GM21723 (cell line): ENCODE data around the gene GOLPH3L.
A peak's percentile ranks its signal among the peaks of the same experiment; 100 is the strongest.
"Not testable (repeated sequence)": the region's sequence is repeated elsewhere in the genome, so short reads cannot be mapped to it uniquely, and the experiment has no call there.

Source experiments
- ATAC-seq: cut with Tn5 transposase; IDR thresholded peaks from one replicate; pipeline ENCODE4 v1.9.1; 2021; ENCODE audit warnings: mild to moderate bottlenecking, moderate library complexity; ENCODE audit not compliant: unreplicated experiment

The GOLPH3L gene

DNA sequence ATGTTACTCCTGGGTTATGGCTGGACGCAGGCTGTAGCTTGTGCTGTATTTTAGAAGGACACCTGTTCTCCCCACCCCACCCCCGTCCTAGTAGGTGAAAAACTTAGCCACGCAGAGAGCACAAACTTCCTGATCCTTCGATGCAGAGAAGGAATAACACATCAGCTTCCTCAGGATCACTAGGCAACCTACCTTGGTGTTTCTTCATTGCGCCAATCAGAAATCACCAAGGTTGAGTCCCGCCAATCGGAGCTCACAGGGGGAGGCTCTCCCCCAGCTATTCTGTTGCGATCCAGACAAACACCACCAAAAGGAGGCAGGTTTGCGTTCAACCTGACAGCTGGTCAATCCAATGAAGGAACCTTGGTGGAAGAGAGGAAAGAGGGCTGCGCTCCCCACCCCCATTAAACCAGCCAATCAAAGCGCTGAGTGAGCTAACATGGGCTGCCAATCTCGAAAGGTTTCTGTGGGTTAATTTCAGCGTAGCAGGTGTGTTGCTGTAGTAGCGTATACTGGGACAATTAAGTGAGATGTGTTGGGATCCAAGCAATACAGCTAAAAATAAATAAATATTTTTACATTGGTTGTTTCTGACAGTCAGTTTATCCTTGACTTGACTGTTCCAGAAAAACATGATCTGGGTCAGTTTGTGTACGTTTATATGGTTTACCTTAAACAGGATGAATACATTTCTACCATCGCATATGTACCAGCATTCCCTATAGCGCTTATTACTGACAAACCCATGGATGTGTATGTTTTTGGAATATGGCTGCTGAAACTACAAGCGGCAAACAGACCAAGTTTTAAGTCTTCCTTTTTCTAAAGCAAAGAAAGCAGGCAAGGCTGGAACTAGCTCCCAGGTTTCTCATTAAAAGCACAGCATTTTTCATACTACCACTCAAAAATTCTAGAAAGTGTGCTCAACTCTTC lies at the start of gene GOLPH3L:
GOLPH3L (minus strand) TSS at position 160 of the 933 bp plus-strand sequence. CDS start 2,316 bp downstream, outside the sequence.
- ATAC-seq, result peak; percentile 99

DNA sequence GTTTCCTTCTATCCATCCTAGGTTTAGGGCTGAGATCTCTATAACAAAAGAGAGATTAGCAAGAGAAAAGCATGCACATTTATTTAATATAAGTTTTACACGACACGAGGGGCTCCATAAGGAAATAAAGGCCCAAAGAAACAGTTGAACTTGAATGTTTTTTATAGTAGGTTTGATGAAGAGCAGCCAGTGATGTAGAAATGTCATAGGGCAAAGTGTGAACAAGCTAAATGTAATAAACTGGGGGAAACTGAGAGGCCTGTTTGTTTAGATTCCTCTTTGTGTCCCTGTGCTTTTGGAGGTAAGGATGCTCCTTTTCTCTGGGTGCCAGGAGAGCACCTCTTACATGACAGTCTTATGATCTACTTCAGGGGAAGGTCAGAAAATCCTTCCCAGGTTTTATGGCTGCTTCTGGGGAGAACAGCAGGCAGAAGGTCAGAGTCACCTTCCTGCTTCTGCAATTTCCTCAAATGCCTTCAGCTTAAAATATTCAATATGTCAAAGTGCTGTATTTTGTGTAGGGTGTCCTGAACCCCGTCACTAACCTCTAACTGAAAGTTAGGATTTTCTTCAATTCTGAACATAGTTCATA lies 33.3 kb upstream of the GOLPH3L start:
- no peak for ATAC-seq

DNA sequence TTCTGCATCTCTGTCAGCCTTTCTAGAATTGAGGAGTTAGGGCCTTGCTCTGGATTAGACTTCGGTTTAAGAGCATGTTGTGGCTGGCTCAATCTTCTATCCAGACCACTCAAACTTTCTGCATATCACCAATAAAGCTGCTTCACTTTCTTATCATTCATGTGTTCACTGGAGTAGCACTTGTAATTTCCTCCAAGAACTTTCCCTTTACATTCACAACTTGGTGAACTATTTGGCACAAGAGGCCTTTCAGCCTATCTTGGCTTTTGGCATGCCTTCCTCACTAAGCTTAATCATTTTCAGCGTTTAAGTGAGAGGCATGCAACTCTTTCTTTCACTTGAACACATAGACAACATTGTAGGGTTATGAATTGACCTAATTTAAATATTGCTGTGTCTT lies 27.4 kb upstream of the GOLPH3L start:
- ATAC-seq, result no peak

DNA sequence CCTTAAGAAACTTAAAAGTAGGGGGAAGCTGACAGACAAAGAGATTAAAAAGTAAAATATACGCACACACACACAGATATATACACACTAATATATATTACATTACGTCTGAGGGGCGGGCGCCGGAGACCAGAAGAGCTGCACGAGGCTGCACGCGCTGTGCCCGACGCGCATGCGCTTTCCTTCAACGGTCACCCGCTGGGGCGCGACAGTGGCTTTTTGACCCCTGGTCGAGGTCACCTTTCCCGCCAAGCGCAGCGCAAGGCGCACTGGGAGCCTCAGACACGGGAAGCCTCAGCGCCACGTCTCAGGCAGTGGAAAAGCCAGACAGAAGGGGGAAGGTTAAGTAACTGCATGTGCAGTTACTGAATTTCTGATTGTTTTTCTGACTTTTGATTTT lies 23.7 kb upstream of the GOLPH3L start, which contains the start of gene HORMAD1:
HORMAD1 (minus strand) TSS at position 193 of the 400 bp plus-strand sequence. CDS start 1,390 bp downstream, outside the sequence.
- no peak for ATAC-seq

- ATAC-seq, result no peak
Measured at GRCh38 chr1:150720098-150720497, 23.1 kb upstream of the GOLPH3L start.

- no peak for ATAC-seq
Measured at GRCh38 chr1:150718225-150718891, 21.4 kb upstream of the GOLPH3L start.

DNA sequence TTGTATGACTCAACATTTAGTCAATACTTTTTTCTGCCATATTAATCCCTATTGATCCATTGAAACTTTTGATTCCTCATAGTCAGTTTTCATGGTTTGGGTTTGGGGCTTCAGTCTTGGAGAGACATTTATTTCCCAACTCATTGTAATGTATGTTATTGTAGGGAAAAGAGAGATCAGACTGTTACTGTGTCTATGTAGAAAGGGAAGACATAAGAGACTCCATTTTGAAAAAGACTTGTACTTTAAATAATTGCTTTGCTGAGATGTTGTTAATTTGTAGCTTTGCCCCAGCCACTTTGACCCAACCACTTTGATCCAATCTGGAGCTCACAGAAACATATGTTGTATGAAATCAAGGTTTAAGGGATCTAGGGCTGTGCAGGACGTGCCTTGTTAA lies 12.1 kb upstream of the GOLPH3L start:
- ATAC-seq, result not testable (repeated sequence)

DNA sequence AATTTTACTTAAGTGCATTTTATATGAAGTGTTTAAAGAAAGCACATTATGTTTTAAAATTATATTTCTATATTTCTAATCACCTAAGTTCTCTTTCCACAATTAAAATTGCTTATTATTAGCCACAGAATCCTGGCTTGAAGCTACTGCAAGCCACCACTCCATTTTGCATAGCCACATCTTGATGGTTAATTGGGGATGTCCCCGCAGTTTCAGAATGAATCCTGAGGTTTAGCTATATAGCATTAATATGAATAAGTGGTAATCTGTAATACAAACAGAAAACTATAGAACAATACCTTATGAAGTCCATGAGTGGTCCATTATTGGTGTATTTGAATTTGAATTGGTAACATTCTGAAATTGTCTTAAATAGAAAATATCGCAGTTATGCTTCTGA lies 11.6 kb upstream of the GOLPH3L start:
- peak; percentile 61 for ATAC-seq

DNA sequence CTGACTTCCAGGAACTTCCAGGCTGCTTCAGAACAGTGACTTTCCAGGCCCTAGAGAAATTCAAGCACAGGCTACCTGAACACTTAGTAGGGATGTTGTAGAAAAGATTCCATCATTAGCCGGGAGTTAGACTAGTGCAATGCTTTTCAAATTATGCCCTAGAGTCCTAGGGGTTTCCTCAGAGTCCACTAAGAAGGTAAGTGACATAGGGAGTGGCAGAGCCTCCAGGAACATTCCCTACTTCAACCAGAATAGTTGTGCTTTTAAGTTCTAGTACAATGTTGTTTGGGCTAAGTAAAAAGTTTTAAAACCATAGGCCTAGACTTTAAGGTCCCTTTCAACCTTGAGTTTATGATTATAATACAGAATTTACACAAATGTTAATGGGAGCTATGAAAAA lies 9.1 kb upstream of the GOLPH3L start:
- ATAC-seq, result no peak

- no peak for ATAC-seq
Measured at GRCh38 chr1:150703427-150703826, 6.5 kb upstream of the GOLPH3L start.

- no peak for ATAC-seq
Measured at GRCh38 chr1:150696590-150696989, 364 bp downstream of the GOLPH3L start.

- no peak for ATAC-seq
Measured at GRCh38 chr1:150696162-150696561, 792 bp downstream of the GOLPH3L start.

GRCh38 chr1:150695561-150695960 lies 1.4 kb downstream of the GOLPH3L start:
- ATAC-seq, result no peak

DNA sequence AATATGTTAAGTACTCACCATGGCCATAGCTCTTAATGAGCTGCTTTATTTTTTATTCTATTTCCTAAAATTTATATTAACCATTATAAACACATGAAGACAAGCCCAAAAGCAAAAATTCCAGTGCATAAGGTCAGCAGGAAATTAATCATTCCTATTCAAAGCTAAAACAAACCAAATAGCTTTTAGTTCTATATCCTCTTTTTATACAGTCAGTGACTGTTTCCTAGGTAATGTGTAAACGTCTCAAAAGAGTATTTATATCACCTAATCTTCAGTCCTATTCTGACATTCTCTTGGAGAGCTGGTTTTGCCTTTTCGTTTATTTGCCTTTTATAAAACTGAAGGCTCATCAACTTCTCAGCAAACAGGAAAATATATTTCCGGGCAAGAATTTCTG lies 4.2 kb downstream of the GOLPH3L start:
- ATAC-seq, result no peak

DNA sequence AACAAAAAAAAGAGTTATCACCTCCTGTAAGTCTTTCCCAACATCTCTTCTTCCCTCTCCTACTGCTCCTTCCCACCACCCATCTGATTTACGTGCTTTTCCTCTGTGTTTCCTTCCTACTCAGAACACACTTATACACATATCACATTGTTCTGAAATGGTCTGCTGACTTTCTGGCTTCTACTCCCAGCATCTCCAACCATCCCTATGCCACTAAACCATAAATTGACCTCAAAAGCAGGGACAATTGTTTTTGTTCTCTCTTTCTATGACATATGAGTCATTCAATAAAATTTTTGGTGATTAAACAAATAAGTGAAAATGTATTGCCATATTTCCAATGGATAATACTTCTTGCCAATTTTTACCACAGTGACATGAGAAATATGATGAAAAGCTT lies 8.2 kb downstream of the GOLPH3L start:
- ATAC-seq, result no peak

DNA sequence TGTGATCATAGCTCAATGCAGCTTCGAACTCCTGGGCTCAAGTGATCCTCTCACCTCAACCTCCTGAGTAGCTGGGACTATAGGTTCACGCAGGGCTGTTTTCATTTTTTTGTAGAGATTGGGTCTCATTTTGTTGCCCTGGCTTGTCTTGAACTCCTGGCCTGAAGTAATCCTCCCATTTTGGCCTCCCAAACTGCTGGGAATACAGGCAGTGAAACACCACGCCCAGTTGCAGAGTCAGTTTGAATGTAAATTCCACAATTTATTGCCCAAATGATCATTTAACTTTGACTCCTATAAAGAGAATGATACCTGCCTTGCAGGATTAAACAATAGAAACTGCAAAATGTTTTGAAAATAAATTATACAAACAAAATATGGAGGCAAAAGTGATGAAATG lies 10.7 kb downstream of the GOLPH3L start:
- no peak for ATAC-seq

- no peak for ATAC-seq
Measured at GRCh38 chr1:150683914-150684313, 13.0 kb downstream of the GOLPH3L start.

DNA sequence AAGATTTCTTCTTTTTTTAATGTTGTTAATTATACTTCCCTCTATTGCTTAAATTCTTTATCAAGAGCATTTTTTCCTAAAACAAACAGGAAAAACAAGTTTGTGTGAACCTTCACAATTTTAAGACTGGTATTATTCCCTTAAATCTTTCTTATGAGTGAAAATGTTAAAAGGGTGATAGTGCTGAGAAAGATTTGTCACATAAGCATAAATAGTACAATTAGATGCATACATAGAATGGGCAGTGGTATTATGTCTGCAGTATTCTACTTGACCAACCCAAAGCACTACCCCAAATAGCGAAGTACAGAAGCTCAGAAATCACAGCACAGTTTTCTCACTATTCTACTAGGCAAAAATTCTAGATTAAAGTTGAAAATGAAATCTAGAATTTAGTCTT lies 18.0 kb downstream of the GOLPH3L start:
- no peak for ATAC-seq

DNA sequence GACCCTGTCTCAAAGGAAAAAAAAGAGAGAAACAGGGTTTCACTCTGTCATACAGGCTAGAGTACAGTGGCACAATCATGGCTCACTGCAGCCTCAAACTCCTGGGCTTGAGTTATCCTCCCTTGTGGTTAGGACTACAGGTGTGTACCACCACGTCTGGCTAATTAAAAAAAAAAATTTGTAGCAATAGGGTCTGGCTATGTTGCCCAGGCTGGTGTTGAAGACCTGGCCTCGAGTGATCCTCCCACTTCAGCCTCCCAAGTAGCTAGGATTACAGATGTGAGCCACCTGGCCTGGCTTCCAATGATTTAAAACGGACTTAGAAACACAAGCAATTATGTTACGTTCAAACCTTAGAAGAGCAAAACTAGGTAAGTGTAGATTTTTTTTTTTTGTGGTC lies 22.1 kb downstream of the GOLPH3L start:
- no peak for ATAC-seq

GRCh38 chr1:150663321-150663720 lies 33.6 kb downstream of the GOLPH3L start:
- no peak for ATAC-seq

- ATAC-seq, result no peak
Measured at GRCh38 chr1:150662811-150663210, 34.1 kb downstream of the GOLPH3L start.

DNA sequence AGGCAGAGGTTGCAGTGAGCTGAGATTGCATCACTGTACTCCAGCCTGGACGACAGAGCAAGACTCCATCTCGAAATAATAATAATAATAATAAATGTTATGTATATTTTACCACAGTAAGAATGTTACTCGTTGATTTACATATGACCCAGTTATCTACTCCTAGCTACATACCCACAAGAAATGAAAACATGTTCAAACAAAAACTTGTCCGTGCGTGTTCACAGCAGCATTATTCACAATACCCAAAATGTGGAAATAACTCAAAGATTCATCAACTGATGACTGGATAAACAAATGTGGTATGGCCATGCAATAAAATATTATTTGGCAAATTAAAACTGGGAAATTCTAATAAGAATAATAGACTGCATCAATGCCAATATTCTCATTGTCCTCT lies 35.8 kb downstream of the GOLPH3L start:
- ATAC-seq, result no peak
